Measurements from ENCODE around the gene U2AF2.

U2AF2 gene

DNA sequence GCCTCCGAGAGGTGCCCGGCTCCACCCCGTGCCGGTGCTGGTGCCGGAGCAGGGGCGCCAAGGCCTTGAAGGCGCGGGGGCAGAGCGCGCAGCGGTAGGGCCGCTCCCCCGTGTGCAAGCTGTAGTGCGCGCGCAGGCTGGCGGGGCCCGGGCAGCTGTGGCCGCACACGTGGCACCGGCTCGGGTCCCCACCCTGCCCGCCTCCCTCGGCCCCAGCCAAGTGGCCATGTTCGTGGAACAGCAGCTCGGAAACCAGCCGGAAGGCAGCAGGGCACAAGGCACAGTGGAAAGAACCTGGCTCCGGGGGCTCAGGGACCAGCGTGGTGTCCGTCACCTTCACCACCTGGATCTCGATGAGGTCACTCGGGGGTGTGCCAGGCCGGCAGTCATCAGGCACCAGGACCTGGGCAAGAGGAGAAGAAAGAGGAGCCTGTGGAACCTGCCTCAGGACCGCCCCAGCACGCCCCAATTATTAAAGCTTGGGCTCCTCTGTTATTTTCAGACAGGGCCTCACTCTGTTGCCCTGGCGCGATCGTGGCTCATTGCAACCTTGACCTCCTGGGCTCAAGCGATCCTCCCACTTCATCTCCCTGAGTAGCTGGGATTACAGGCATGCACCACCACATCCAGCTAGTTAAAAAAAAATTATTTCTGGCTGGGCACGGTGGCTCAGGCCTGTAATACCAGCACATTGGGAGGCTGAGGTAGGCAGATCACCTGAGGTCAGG, 32.4 kb upstream of the U2AF2 start:
- H3K4me3 ChIP-seq: no peak overlapping the region
- DNase-seq (ENCODE audit: low spot score): no peak
- TF ChIP-seq, protein P1, sequence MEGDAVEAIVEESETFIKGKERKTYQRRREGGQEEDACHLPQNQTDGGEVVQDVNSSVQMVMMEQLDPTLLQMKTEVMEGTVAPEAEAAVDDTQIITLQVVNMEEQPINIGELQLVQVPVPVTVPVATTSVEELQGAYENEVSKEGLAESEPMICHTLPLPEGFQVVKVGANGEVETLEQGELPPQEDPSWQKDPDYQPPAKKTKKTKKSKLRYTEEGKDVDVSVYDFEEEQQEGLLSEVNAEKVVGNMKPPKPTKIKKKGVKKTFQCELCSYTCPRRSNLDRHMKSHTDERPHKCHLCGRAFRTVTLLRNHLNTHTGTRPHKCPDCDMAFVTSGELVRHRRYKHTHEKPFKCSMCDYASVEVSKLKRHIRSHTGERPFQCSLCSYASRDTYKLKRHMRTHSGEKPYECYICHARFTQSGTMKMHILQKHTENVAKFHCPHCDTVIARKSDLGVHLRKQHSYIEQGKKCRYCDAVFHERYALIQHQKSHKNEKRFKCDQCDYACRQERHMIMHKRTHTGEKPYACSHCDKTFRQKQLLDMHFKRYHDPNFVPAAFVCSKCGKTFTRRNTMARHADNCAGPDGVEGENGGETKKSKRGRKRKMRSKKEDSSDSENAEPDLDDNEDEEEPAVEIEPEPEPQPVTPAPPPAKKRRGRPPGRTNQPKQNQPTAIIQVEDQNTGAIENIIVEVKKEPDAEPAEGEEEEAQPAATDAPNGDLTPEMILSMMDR (IDR thresholded peaks at IDR 0.05): no peak
- no peak overlapping the region for H3K27ac ChIP-seq

DNA sequence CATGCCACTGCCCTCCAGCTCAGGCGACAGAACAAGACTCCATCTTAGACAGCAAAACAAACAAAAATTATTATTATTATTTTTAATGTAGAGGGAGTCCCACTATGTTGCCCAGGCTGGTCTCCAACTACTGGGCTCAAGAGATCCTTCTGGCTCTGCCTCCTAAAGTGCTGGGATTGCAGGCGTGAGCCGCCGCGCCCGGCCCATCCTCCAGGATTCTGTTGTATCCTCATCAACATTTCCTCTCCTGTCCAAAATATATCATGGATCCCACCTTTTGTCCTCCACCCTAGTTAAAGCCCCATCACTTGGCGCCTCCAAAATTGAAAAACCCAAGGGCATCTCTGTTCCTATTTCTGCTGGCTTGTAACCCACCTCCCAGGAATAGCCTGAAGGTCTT, 31.7 kb upstream of the U2AF2 start:
- no peak for DNase-seq (ENCODE audit: low spot score)
- peak overlapping the region in 1 of 2 donors; percentile 99 for H3K27ac ChIP-seq
- H3K4me3 ChIP-seq: no peak overlapping the region
- TF ChIP-seq, protein P1 (IDR thresholded peaks at IDR 0.05): no peak

GRCh38 chr19:55623561-55623960, 31.3 kb upstream of the U2AF2 start:
- DNase-seq (ENCODE audit: low spot score): no peak
- TF ChIP-seq, protein P1 (IDR thresholded peaks at IDR 0.05): no peak
- Histone ChIP-seq H3K4me3 (peak overlapping the region; percentile 84), H3K27ac (peak overlapping the region; percentile 94 to 99)

- peak; percentile 93 for DNase-seq (ENCODE audit: low spot score)
- TF ChIP-seq, protein P1 (IDR thresholded peaks at IDR 0.05): no peak
- Histone ChIP-seq H3K4me3 (peak within 1 kb of the TSS; percentile 84), H3K27ac (peak within 1 kb of the TSS; percentile 94 to 99)
These were observed 30.5 kb upstream of the U2AF2 start, which contains the start of gene ZNF784 for GRCh38 chr19:55624109-55625003. TSS of gene ZNF784 (minus strand) at chr19:55624566. CDS start at chr19:55624561, 5 bp downstream.

DNA sequence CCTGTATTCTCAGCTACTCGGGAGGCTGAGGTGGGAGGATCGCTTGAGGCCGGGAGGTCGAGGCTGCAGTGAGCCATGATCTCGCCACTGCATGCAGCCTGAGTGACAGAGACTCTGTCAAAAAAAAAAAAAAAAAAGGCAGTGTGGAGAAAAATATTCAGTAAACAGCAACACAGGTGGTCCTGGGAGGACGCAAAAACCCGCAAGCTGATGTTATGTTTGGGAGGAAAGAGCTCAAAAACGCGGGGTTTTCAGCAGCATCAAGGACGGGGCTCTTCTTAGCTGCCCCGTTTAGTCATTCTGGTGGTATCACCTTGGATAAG, 29.9 kb upstream of the U2AF2 start:
- Histone ChIP-seq H3K27ac (peak overlapping the region; percentile 94 to 99), H3K4me3 (peak overlapping the region; percentile 84)
- TF ChIP-seq, protein P1 (IDR thresholded peaks at IDR 0.05): no peak
- no peak for DNase-seq (ENCODE audit: low spot score)

GRCh38 chr19:55626350-55626749, 28.5 kb upstream of the U2AF2 start:
- TF ChIP-seq, protein P1 (IDR thresholded peaks at IDR 0.05): no peak
- no peak overlapping the region for H3K27ac ChIP-seq

More at GRCh38 chr19:55626350-55626749, 28.5 kb upstream of the U2AF2 start:
- no peak overlapping the region for H3K4me3 ChIP-seq
- no peak for DNase-seq (ENCODE audit: low spot score)
